ENCODE data around the gene KREMEN1.

GRCh38 chr22:29098296-29098695, 25.5 kb downstream of the KREMEN1 start:
- TF ChIP-seq CTCF (IDR thresholded peaks at IDR 0.05; ENCODE audit: insufficient read depth, low read length) (no peak), POLR2AphosphoS5 (IDR thresholded peaks at IDR 0.05; ENCODE audit: low read depth) (no peak)
- TF ChIP-seq, protein P1, sequence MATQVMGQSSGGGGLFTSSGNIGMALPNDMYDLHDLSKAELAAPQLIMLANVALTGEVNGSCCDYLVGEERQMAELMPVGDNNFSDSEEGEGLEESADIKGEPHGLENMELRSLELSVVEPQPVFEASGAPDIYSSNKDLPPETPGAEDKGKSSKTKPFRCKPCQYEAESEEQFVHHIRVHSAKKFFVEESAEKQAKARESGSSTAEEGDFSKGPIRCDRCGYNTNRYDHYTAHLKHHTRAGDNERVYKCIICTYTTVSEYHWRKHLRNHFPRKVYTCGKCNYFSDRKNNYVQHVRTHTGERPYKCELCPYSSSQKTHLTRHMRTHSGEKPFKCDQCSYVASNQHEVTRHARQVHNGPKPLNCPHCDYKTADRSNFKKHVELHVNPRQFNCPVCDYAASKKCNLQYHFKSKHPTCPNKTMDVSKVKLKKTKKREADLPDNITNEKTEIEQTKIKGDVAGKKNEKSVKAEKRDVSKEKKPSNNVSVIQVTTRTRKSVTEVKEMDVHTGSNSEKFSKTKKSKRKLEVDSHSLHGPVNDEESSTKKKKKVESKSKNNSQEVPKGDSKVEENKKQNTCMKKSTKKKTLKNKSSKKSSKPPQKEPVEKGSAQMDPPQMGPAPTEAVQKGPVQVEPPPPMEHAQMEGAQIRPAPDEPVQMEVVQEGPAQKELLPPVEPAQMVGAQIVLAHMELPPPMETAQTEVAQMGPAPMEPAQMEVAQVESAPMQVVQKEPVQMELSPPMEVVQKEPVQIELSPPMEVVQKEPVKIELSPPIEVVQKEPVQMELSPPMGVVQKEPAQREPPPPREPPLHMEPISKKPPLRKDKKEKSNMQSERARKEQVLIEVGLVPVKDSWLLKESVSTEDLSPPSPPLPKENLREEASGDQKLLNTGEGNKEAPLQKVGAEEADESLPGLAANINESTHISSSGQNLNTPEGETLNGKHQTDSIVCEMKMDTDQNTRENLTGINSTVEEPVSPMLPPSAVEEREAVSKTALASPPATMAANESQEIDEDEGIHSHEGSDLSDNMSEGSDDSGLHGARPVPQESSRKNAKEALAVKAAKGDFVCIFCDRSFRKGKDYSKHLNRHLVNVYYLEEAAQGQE (IDR thresholded peaks at IDR 0.05; ENCODE audit: insufficient replicate concordance, low read depth), result no peak

All from HL-60 (cell line).